ENCODE measurements around the gene FMN1. TPM values are rescaled to one million over a fixed set of nuclear protein-coding genes. Genes with fewer than 3 reads are reported as not detected.

Gene FMN1
- total RNA-seq, 2 donors from 2014 or later: 2.4 to 3.1 TPM

DNA sequence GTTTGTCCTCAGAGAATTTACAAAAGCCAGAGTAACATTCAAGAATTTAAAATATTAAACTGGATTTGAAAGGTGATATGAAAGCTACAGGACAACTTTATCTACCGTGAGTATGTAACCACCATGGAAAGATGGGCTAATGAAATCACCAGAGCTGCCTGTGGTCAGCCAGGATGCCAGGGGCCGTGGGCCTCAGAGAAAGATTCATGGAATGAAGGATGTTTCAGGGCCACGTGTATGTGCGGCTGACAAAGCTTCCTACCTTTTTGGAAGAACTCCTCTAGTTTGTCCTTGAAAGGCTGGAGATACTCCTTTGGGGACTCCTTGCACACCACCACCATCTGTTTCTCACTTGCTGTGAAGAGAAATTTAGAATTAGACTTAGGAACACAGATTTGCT is 337.8 kb downstream of the FMN1 start:
- no peak for DNase-seq (ENCODE audit: low spot score)
- no peaks in the 10 kb centered on the region for H3K9me3 ChIP-seq
- no peaks in the 10 kb centered on the region for H3K36me3 ChIP-seq
- H3K4me1 ChIP-seq: no peaks in the 10 kb centered on the region
- peak overlapping the region in 1 of 2 donors; percentile 45 for H3K27ac ChIP-seq
- no peaks in the 10 kb centered on the region for H3K27me3 ChIP-seq
- TF ChIP-seq, protein P1, sequence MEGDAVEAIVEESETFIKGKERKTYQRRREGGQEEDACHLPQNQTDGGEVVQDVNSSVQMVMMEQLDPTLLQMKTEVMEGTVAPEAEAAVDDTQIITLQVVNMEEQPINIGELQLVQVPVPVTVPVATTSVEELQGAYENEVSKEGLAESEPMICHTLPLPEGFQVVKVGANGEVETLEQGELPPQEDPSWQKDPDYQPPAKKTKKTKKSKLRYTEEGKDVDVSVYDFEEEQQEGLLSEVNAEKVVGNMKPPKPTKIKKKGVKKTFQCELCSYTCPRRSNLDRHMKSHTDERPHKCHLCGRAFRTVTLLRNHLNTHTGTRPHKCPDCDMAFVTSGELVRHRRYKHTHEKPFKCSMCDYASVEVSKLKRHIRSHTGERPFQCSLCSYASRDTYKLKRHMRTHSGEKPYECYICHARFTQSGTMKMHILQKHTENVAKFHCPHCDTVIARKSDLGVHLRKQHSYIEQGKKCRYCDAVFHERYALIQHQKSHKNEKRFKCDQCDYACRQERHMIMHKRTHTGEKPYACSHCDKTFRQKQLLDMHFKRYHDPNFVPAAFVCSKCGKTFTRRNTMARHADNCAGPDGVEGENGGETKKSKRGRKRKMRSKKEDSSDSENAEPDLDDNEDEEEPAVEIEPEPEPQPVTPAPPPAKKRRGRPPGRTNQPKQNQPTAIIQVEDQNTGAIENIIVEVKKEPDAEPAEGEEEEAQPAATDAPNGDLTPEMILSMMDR (IDR thresholded peaks at IDR 0.05): no peak
- no peak overlapping the region for H3K4me3 ChIP-seq

DNA sequence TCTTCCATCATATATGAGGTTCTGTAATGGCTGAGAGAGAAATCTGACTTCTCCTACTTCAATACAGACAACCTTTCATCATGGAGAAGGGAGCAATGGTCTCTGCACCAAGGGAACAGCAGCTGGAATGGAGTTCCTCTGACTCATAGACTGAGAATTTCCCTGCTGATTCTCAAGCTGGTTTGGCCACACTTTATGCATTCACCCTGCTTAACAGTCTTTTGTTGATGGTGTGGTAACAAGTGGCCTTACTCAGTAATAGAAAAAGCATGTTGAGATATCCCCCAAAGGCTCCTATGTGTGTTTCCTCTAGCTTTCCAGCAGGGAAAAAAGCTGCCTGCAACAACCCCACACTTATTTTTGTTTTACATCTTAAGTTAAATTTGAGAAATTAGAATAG is 338.6 kb downstream of the FMN1 start:
- TF ChIP-seq, protein P1 (IDR thresholded peaks at IDR 0.05): no peak
- Histone ChIP-seq H3K27me3 (no peaks in the 10 kb centered on the region), H3K27ac (peak overlapping the region in 1 of 2 donors; percentile 45), H3K4me3 (no peak overlapping the region), H3K36me3 (no peaks in the 10 kb centered on the region), H3K4me1 (no peaks in the 10 kb centered on the region), H3K9me3 (no peaks in the 10 kb centered on the region)
- DNase-seq (ENCODE audit: low spot score): no peak

DNA sequence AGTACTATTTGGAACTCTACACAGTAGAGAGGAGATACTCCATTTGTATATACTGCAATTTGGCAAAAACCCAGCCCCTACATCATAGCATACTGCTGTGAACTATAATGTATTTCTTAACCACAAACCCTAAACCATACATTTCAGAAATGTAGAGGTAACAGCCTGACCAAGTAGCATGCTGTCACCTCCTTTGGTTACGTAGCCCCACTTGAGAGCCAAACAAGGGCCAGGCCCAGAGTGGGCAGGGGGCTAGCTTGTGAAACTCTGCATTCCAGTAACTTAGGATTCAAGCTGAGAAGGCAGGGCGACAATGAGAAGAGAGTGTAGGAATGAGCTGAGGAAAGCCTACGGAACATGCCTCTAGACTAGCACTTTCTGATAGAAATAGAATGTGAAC is 340.9 kb downstream of the FMN1 start:
- Histone ChIP-seq H3K4me1 (no peaks in the 10 kb centered on the region), H3K4me3 (no peak overlapping the region), H3K27ac (no peak overlapping the region)

DNA sequence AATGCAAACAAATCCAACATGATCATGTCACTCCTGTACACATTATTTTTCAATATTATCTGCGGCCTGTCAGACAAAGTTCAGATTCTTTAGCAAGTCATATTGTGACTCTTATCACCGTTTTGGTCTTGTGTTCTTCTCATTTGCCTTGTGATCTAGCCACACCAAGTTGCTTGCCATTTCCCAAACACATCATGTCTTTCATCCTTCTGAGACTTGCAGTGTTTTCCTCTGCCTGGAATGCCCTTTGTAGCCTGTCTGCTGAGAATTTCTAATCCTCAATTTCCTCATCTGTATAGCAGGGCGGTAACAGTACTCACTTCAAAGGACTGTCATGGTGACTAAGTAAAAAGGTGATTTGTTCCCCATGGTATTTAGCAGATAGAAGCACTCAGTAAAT is 341.7 kb downstream of the FMN1 start:
- DNase-seq (ENCODE audit: low spot score): no peak
- TF ChIP-seq, protein P1 (IDR thresholded peaks at IDR 0.05): no peak
- Histone ChIP-seq H3K9me3 (no peaks in the 10 kb centered on the region), H3K4me1 (no peaks in the 10 kb centered on the region), H3K4me3 (no peak overlapping the region), H3K36me3 (no peaks in the 10 kb centered on the region), H3K27ac (no peak overlapping the region), H3K27me3 (no peaks in the 10 kb centered on the region)

More for the DNA sequence above, 340.9 kb downstream of the FMN1 start:
- Histone ChIP-seq H3K36me3 (no peaks in the 10 kb centered on the region), H3K27me3 (no peaks in the 10 kb centered on the region), H3K9me3 (no peaks in the 10 kb centered on the region)
- TF ChIP-seq, protein P1 (IDR thresholded peaks at IDR 0.05): no peak
- no peak for DNase-seq (ENCODE audit: low spot score)

DNA sequence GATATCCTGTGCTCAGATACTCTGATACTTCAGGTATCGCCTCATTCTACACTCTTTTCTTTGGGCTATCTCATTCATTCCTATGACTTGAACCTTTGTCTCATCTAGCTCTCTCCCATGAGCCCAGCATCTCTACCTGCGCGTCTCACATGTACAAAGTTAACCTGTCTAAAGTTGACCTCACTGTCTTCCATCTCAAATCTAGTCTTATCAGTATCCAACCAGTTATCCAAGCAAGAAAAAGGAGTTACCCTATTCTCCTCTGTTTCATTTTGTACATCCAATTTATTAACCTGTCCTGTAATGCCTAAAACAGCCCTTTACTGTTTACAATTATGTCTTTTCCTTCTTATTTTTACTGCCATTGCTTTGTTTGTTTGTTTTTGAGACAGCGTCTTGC is 342.5 kb downstream of the FMN1 start:
- TF ChIP-seq, protein P1 (IDR thresholded peaks at IDR 0.05): no peak
- no peaks in the 10 kb centered on the region for H3K4me1 ChIP-seq
- H3K27ac ChIP-seq: no peak overlapping the region
- H3K27me3 ChIP-seq: no peaks in the 10 kb centered on the region
- no peak overlapping the region for H3K4me3 ChIP-seq
- no peaks in the 10 kb centered on the region for H3K36me3 ChIP-seq
- no peaks in the 10 kb centered on the region for H3K9me3 ChIP-seq
- no peak for DNase-seq (ENCODE audit: low spot score)

DNA sequence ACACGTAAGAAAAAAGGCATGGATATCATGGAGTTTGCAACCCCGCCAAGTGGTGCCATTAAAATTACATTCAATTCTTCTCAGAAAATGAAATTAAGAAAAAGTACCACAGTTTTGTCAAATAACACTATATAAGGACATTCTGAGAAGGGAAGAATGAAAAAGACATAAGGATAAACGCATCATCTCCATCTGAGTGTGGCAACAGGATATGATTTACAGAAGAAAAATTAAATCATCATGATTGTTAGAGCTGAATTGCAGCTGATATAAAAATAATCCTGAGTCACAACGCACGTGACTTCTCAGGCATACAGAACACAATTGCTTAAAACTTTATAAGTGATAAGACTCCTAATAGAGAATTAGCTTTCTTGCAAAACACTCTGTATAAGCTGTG is 342.9 kb downstream of the FMN1 start:
- DNase-seq (ENCODE audit: low spot score): no peak
- Histone ChIP-seq H3K4me1 (no peaks in the 10 kb centered on the region), H3K27me3 (no peaks in the 10 kb centered on the region), H3K27ac (no peak overlapping the region), H3K36me3 (no peaks in the 10 kb centered on the region), H3K9me3 (no peaks in the 10 kb centered on the region), H3K4me3 (no peak overlapping the region)
- TF ChIP-seq, protein P1 (IDR thresholded peaks at IDR 0.05): no peak

Data from right atrium auricular region (tissue), 2 donors.